Effector memory CD8-positive, alpha-beta T cell (primary cell): ENCODE measurements around the gene GHRH.

Experiments
- ATAC-seq: fragments of 150-1000 bp; cut with Tn5 transposase; replicated peaks from 2 replicates; pipeline ENCODE4 v1.10.0; 2021; ENCODE audit warnings: mild to moderate bottlenecking, moderate library complexity
- DNase-seq, 3 experiments: peaks; one replicate each; pipeline ENCODE4 v3.0.0; 2021
- H3K27ac Mint-ChIP-seq, 2 donors: one replicate each; pipeline ENCODE4 v1.8.0; 2022; ENCODE audit warnings: mild to moderate bottlenecking in 2 of 2, mixed read lengths in 2 of 2, moderate library complexity in 2 of 2
- H3K27me3 Mint-ChIP-seq, 2 donors: one replicate each; pipeline ENCODE4 v1.8.0; 2022; ENCODE audit warnings: mixed read lengths in 2 of 2
- H3K36me3 Mint-ChIP-seq: one replicate; pipeline ENCODE4 v1.8.0; 2022; ENCODE audit warnings: mild to moderate bottlenecking, moderate library complexity, mixed read lengths; ENCODE audit not compliant: insufficient read depth
- H3K4me1 Mint-ChIP-seq, 2 donors: one replicate each; pipeline ENCODE4 v1.8.0; 2022; ENCODE audit warnings: low read depth in 2 of 2, mixed read lengths in 2 of 2
- H3K4me3 Mint-ChIP-seq, 2 donors: one replicate each; pipeline ENCODE4 v1.8.0; 2022; ENCODE audit warnings: mild to moderate bottlenecking in 2 of 2, mixed read lengths in 2 of 2, moderate library complexity in 2 of 2
- H3K9me3 Mint-ChIP-seq, 2 donors: one replicate each; pipeline ENCODE4 v1.8.0; 2022; ENCODE audit warnings: mixed read lengths in 2 of 2

GHRH gene

GRCh38 chr20:37266940-37267666, 5.5 kb upstream of the GHRH start:
- peaks cover 8 to 13% of the 10 kb centered on the region in 2 donors for H3K27me3 Mint-ChIP-seq
- no peaks in the 10 kb centered on the region for H3K36me3 Mint-ChIP-seq
- H3K27ac Mint-ChIP-seq, result no peak overlapping the region

GRCh38 chr20:37265152-37265551, 3.5 kb upstream of the GHRH start:
- ATAC-seq (no peak), DNase-seq (no peak)
- H3K9me3 Mint-ChIP-seq, result no peaks in the 10 kb centered on the region
- no peak overlapping the region for H3K27ac Mint-ChIP-seq
- H3K36me3 Mint-ChIP-seq, result no peaks in the 10 kb centered on the region
- H3K4me3 Mint-ChIP-seq, result no peak overlapping the region
- peaks cover 25 to 28% of the 10 kb centered on the region in 2 donors for H3K27me3 Mint-ChIP-seq
- no peaks in the 10 kb centered on the region for H3K4me1 Mint-ChIP-seq

More at GRCh38 chr20:37266940-37267666, 5.5 kb upstream of the GHRH start:
- ATAC-seq, result no peak
- DNase-seq, result no peak
- H3K4me3 Mint-ChIP-seq, result no peak overlapping the region
- H3K4me1 Mint-ChIP-seq, result no peaks in the 10 kb centered on the region
- H3K9me3 Mint-ChIP-seq, result no peaks in the 10 kb centered on the region

GRCh38 chr20:37263686-37264085, 2.1 kb upstream of the GHRH start:
- H3K27ac Mint-ChIP-seq, result no peak overlapping the region
- no peak overlapping the region for H3K4me3 Mint-ChIP-seq
- peaks cover 37 to 40% of the 10 kb centered on the region in 2 donors for H3K27me3 Mint-ChIP-seq
- peaks cover 2% of the 10 kb centered on the region for H3K36me3 Mint-ChIP-seq
- ATAC-seq (no peak), DNase-seq (no peak)
- H3K9me3 Mint-ChIP-seq, result no peaks in the 10 kb centered on the region
- no peaks in the 10 kb centered on the region for H3K4me1 Mint-ChIP-seq

- Mint-ChIP-seq H3K36me3 (peaks cover 2% of the 10 kb centered on the region), H3K27ac (no peak overlapping the region), H3K9me3 (no peaks in the 10 kb centered on the region), H3K4me3 (no peak overlapping the region), H3K4me1 (no peaks in the 10 kb centered on the region), H3K27me3 (peaks cover 37 to 46% of the 10 kb centered on the region in 2 donors)
- DNase-seq (no peak), ATAC-seq (no peak)
These were observed 891 bp upstream of the GHRH start for GRCh38 chr20:37262505-37262904.

- H3K36me3 Mint-ChIP-seq, result peaks cover 2% of the 10 kb centered on the region
- H3K4me1 Mint-ChIP-seq, result no peaks in the 10 kb centered on the region
- DNase-seq (no peak), ATAC-seq (no peak)
- no peak overlapping the region for H3K27ac Mint-ChIP-seq
- no peaks in the 10 kb centered on the region for H3K9me3 Mint-ChIP-seq
- H3K4me3 Mint-ChIP-seq, result no peak overlapping the region
- peaks cover 29 to 56% of the 10 kb centered on the region in 2 donors for H3K27me3 Mint-ChIP-seq
These were observed 691 bp downstream of the GHRH start for GRCh38 chr20:37260923-37261322.

- H3K36me3 Mint-ChIP-seq, result peaks cover 2% of the 10 kb centered on the region
- DNase-seq (no peak), ATAC-seq (no peak)
- no peak overlapping the region for H3K27ac Mint-ChIP-seq
- H3K27me3 Mint-ChIP-seq, result peaks cover 29 to 60% of the 10 kb centered on the region in 2 donors
- no peaks in the 10 kb centered on the region for H3K9me3 Mint-ChIP-seq
- H3K4me3 Mint-ChIP-seq, result no peak overlapping the region
- H3K4me1 Mint-ChIP-seq, result no peaks in the 10 kb centered on the region
These were observed 1.7 kb downstream of the GHRH start for GRCh38 chr20:37259865-37260264.

- no peak overlapping the region for H3K27ac Mint-ChIP-seq
These were observed 2.6 kb downstream of the GHRH start for GRCh38 chr20:37259031-37259430.

GRCh38 chr20:37257988-37258387, 3.6 kb downstream of the GHRH start:
- Mint-ChIP-seq H3K27me3 (peaks cover 29 to 73% of the 10 kb centered on the region in 2 donors), H3K9me3 (no peaks in the 10 kb centered on the region), H3K4me1 (no peaks in the 10 kb centered on the region), H3K36me3 (peaks cover 2% of the 10 kb centered on the region), H3K27ac (no peak overlapping the region), H3K4me3 (no peak overlapping the region)
- ATAC-seq (no peak), DNase-seq (no peak)

More at GRCh38 chr20:37259031-37259430, 2.6 kb downstream of the GHRH start:
- H3K9me3 Mint-ChIP-seq, result no peaks in the 10 kb centered on the region
- no peak for DNase-seq
- H3K4me1 Mint-ChIP-seq, result no peaks in the 10 kb centered on the region
- no peak for ATAC-seq
- peaks cover 29 to 67% of the 10 kb centered on the region in 2 donors for H3K27me3 Mint-ChIP-seq
- H3K36me3 Mint-ChIP-seq, result peaks cover 2% of the 10 kb centered on the region
- no peak overlapping the region for H3K4me3 Mint-ChIP-seq

GRCh38 chr20:37257530-37257929, 4.1 kb downstream of the GHRH start:
- no peak for ATAC-seq
- H3K9me3 Mint-ChIP-seq, result no peaks in the 10 kb centered on the region
- DNase-seq, result no peak
- H3K36me3 Mint-ChIP-seq, result peaks cover 2% of the 10 kb centered on the region
- no peak overlapping the region for H3K27ac Mint-ChIP-seq
- no peaks in the 10 kb centered on the region for H3K4me1 Mint-ChIP-seq
- H3K27me3 Mint-ChIP-seq, result peaks cover 27 to 69% of the 10 kb centered on the region in 2 donors
- no peak overlapping the region for H3K4me3 Mint-ChIP-seq

GRCh38 chr20:37256286-37256685, 5.3 kb downstream of the GHRH start:
- no peaks in the 10 kb centered on the region for H3K4me1 Mint-ChIP-seq
- DNase-seq (no peak), ATAC-seq (no peak)
- peaks cover 17 to 57% of the 10 kb centered on the region in 2 donors for H3K27me3 Mint-ChIP-seq
- H3K36me3 Mint-ChIP-seq, result peaks cover 2% of the 10 kb centered on the region
- H3K4me3 Mint-ChIP-seq, result no peak overlapping the region
- no peaks in the 10 kb centered on the region for H3K9me3 Mint-ChIP-seq
- no peak overlapping the region for H3K27ac Mint-ChIP-seq

- H3K4me1 Mint-ChIP-seq, result no peaks in the 10 kb centered on the region
- H3K27ac Mint-ChIP-seq, result no peak overlapping the region
- DNase-seq (no peak), ATAC-seq (no peak)
- no peaks in the 10 kb centered on the region for H3K36me3 Mint-ChIP-seq
- no peaks in the 10 kb centered on the region for H3K9me3 Mint-ChIP-seq
- no peak overlapping the region for H3K4me3 Mint-ChIP-seq
- H3K27me3 Mint-ChIP-seq, result peaks cover 0 to 39% of the 10 kb centered on the region in 2 donors
These were observed 7.3 kb downstream of the GHRH start for GRCh38 chr20:37254114-37254878.

- Mint-ChIP-seq H3K9me3 (no peaks in the 10 kb centered on the region), H3K36me3 (no peaks in the 10 kb centered on the region), H3K4me3 (no peak overlapping the region), H3K4me1 (no peaks in the 10 kb centered on the region), H3K27ac (no peak overlapping the region), H3K27me3 (peaks cover 0 to 28% of the 10 kb centered on the region in 2 donors)
- ATAC-seq (no peak), DNase-seq (no peak)
These were observed 8.5 kb downstream of the GHRH start for GRCh38 chr20:37253087-37253486.

GRCh38 chr20:37251825-37252477, 9.7 kb downstream of the GHRH start:
- H3K9me3 Mint-ChIP-seq, result no peaks in the 10 kb centered on the region
- ATAC-seq (no peak), DNase-seq (no peak)
- no peak overlapping the region for H3K27ac Mint-ChIP-seq
- peaks cover 0 to 28% of the 10 kb centered on the region in 2 donors for H3K27me3 Mint-ChIP-seq
- no peaks in the 10 kb centered on the region for H3K36me3 Mint-ChIP-seq
- H3K4me1 Mint-ChIP-seq, result no peaks in the 10 kb centered on the region
- H3K4me3 Mint-ChIP-seq, result no peak overlapping the region
